ENCODE data around the gene NT5C3B.

Gene NT5C3B

GRCh38 chr17:41870627-41871026 is 34.6 kb upstream of the NT5C3B start:
- no peak for DNase-seq (ENCODE audit: extremely low read depth, low read depth)
- H3K4me3 ChIP-seq (replicated peaks; ENCODE audit: low read depth, low read length) = no peak overlapping the region
- TF ChIP-seq, protein P1, sequence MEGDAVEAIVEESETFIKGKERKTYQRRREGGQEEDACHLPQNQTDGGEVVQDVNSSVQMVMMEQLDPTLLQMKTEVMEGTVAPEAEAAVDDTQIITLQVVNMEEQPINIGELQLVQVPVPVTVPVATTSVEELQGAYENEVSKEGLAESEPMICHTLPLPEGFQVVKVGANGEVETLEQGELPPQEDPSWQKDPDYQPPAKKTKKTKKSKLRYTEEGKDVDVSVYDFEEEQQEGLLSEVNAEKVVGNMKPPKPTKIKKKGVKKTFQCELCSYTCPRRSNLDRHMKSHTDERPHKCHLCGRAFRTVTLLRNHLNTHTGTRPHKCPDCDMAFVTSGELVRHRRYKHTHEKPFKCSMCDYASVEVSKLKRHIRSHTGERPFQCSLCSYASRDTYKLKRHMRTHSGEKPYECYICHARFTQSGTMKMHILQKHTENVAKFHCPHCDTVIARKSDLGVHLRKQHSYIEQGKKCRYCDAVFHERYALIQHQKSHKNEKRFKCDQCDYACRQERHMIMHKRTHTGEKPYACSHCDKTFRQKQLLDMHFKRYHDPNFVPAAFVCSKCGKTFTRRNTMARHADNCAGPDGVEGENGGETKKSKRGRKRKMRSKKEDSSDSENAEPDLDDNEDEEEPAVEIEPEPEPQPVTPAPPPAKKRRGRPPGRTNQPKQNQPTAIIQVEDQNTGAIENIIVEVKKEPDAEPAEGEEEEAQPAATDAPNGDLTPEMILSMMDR (IDR thresholded peaks at IDR 0.05; ENCODE audit: low read depth, low read length, missing control alignments) = no peak

DNA sequence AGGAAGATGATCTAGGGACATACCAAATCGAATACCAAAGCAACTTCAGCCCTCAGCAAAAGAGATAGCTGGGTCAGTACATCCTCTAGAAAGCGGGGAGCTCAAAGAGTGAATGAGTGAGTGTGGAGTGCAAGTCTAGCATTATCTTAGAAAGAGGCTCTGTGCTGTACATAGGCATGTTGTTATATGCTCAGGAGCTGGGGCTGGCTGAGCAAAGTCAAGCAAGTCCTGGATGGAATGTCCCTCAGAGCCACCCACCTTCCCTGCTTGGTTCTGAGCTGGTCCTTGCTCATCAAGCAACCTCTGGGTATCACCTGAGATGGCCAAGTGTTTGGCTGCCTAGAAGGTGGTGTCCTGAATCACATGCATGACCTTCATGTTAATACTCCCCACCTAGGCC is 34.1 kb upstream of the NT5C3B start:
- TF ChIP-seq, protein P1 (IDR thresholded peaks at IDR 0.05; ENCODE audit: low read depth, low read length, missing control alignments) = no peak
- DNase-seq (ENCODE audit: extremely low read depth, low read depth) = no peak
- no peak overlapping the region for H3K4me3 ChIP-seq (replicated peaks; ENCODE audit: low read depth, low read length)

GRCh38 chr17:41869426-41869825 is 33.4 kb upstream of the NT5C3B start:
- TF ChIP-seq, protein P1 (IDR thresholded peaks at IDR 0.05; ENCODE audit: low read depth, low read length, missing control alignments) = no peak
- no peak for DNase-seq (ENCODE audit: extremely low read depth, low read depth)
- no peak overlapping the region for H3K4me3 ChIP-seq (replicated peaks; ENCODE audit: low read depth, low read length)

DNA sequence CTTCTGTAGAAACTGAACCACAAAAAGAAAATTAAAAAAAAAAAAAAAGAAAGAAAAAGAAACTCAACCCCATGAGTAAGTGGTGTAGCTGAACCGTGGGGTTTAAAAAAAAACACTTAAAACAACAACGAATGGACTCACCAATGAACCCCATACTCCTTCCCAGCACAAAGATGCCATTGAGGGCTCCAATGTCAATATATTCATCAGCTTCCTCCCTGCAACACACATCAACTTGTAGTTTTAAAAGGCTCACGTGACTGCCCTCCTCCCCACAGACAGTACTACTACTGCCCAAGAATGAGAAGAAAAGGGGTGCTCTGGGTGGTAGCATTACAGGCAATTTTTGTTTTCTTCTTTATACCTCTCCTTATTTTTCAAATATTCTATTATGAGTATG is 32.5 kb upstream of the NT5C3B start:
- no peak for DNase-seq (ENCODE audit: extremely low read depth, low read depth)
- no peak overlapping the region for H3K4me3 ChIP-seq (replicated peaks; ENCODE audit: low read depth, low read length)
- TF ChIP-seq, protein P1 (IDR thresholded peaks at IDR 0.05; ENCODE audit: low read depth, low read length, missing control alignments) = no peak

DNA sequence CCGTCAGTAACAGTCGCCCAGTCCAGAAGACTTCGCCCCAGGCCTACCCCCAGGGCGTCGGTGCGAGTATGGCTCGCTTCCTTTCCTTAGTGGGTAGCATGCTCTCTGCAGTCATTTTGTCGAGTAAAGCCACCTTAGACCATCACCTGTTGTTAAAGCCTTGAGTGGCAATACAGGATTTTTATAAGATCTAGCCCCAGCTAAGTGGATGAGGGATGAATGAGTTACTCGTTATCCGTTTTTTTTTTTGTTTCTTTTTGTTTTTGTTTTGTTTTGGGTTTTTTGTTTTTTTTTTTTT is 29.5 kb upstream of the NT5C3B start:
- peak overlapping the region; percentile 92 for H3K4me3 ChIP-seq (replicated peaks; ENCODE audit: low read depth, low read length)
- TF ChIP-seq, protein P1 (IDR thresholded peaks at IDR 0.05; ENCODE audit: low read depth, low read length, missing control alignments) = no peak
- no peak for DNase-seq (ENCODE audit: extremely low read depth, low read depth)

- peak; percentile 67 for DNase-seq (ENCODE audit: extremely low read depth, low read depth)
- peak within 1 kb of the TSS; percentile 92 for H3K4me3 ChIP-seq (replicated peaks; ENCODE audit: low read depth, low read length)
- TF ChIP-seq, protein P1 (IDR thresholded peaks at IDR 0.05; ENCODE audit: low read depth, low read length, missing control alignments) = no peak
Observed at GRCh38 chr17:41864836-41865595, 29.0 kb upstream of the NT5C3B start, which contains the start of gene KLHL11. Gene KLHL11, minus strand, starts transcription at chr17:41865423. Its CDS starts 53 bp downstream, at chr17:41865370.

GRCh38 chr17:41864498-41864835 is 28.4 kb upstream of the NT5C3B start:
- no peak for DNase-seq (ENCODE audit: extremely low read depth, low read depth)
- peak overlapping the region; percentile 92 for H3K4me3 ChIP-seq (replicated peaks; ENCODE audit: low read depth, low read length)
- TF ChIP-seq, protein P1 (IDR thresholded peaks at IDR 0.05; ENCODE audit: low read depth, low read length, missing control alignments) = no peak
